Heart left ventricle (tissue), 13 donors: ENCODE measurements around the gene TSHZ1.

ENCODE experiments used
- POLR2A ChIP-seq, 2 donors: fragments of 450-650 bp; IDR thresholded peaks; one replicate each; pipeline ENCODE4 v1.6.1; 2017; ENCODE audit warnings: antibody characterized with exemption in 2 of 2, mild to moderate bottlenecking in 2 of 2, moderate library complexity in 2 of 2
- TF ChIP-seq, protein P1 (sequence below), 12 donors: fragments of 200-600 bp; sonication (generic) in 4 of 12; IDR thresholded peaks; one replicate each; pipeline versions ENCODE4 v1.5.0 to v1.8.0; 2018 to 2022; ENCODE audit warnings: antibody characterized with exemption in 12 of 12, mild to moderate bottlenecking in 5 of 12
- donor health status: ischemic (EF 13 %, LVEDD 7.1; RV severe dilation, severe dysfunction).
- donor health status: DM: no; HTN: yes; CAD: no.
- donor health status: DM: no; HTN: no; CAD: no.
- donor health status: ischemic (EF 25% LVEDD 6.9; RV normal size, moderate dysfunction).
- donor health status: ischemic (EF 25% LVEDD 5.7; RV mildly dilated, moderate dysfunction).
- donor health status: ischemic (EF 35%, LVEDD 5.7; RV mildly dilated, moderate dysfunction).
- donor health status: nonischemic (EF 11% LVEDD 7.7; RV severe dilation, severe dysfunction).
- donor health status: DM: yes; HTN: yes; CAD: no.
- donor health status: PGD.
- donor health status: ischemic (EF 29% LVEDD 5.4; RV normal size, mild dysfunction).
- donor health status: nonischemic (EF 23%, LVEDD 6.1; RV moderate dilation, normal function).

- TF ChIP-seq, protein P1, sequence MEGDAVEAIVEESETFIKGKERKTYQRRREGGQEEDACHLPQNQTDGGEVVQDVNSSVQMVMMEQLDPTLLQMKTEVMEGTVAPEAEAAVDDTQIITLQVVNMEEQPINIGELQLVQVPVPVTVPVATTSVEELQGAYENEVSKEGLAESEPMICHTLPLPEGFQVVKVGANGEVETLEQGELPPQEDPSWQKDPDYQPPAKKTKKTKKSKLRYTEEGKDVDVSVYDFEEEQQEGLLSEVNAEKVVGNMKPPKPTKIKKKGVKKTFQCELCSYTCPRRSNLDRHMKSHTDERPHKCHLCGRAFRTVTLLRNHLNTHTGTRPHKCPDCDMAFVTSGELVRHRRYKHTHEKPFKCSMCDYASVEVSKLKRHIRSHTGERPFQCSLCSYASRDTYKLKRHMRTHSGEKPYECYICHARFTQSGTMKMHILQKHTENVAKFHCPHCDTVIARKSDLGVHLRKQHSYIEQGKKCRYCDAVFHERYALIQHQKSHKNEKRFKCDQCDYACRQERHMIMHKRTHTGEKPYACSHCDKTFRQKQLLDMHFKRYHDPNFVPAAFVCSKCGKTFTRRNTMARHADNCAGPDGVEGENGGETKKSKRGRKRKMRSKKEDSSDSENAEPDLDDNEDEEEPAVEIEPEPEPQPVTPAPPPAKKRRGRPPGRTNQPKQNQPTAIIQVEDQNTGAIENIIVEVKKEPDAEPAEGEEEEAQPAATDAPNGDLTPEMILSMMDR (IDR thresholded peaks at IDR 0.05): no peak
- no peak for TF ChIP-seq POLR2A (IDR thresholded peaks at IDR 0.05)
Measured at GRCh38 chr18:75216911-75217689, 6.5 kb downstream of the TSHZ1 start.
